HepG2 (cell line): Measurements from ENCODE around the gene DHCR7. TPM values are rescaled to one million over a fixed set of nuclear protein-coding genes. Genes with fewer than 3 reads are reported as not detected.

Source experiments
- ATAC-seq: fragments of 200-7000 bp; cut with Tn5 transposase; 3 replicates; pipeline ENCODE4 v1.9.1; 2020; ENCODE audit warnings: mild to moderate bottlenecking, moderate library complexity
- BruUV-seq: library from RNA; stranded (reverse); fragments of 400-500 nt; replicated peaks from 2 replicates; lab custom pipeline; 2021; lab: Mats Ljungman, UMichigan
- CTCF ChIA-PET: fragments of 300-600 bp; formaldehyde crosslinking; extraction: SDS; loops from one replicate; lab custom pipeline; 2021; ENCODE audit warnings: low total read pairs, inconsistent platforms, low intra/inter-chr PET ratio; lab: Yijun Ruan, JAX
- POLR2A ChIA-PET: fragments of 350-600 bp; sonication (Branson Sonifier 250); formaldehyde crosslinking; loops from one replicate; lab custom pipeline; 2020; ENCODE audit warnings: antibody characterized with exemption, inconsistent platforms; lab: Yijun Ruan, JAX
- DNase-seq: peaks from one replicate; pipeline ENCODE4 v3.0.0-alpha.2; 2015; ENCODE audit warnings: low spot score
- FAIRE-seq: peaks from 3 replicates; lab custom pipeline; 2011; peaks lifted over from hg19 to GRCh38; lab: Jason Lieb, UNC
- H2AFZ ChIP-seq: one replicate; pipeline ENCODE4 v1.6.1; 2011; ENCODE audit warnings: low read length, inconsistent platforms
- H3K27ac ChIP-seq: fragments of 300-600 bp; 3 replicates; pipeline ENCODE4 v1.8.0; 2011; ENCODE audit warnings: mixed run types, mild to moderate bottlenecking, mixed read lengths, low read length, inconsistent platforms; ENCODE audit not compliant: insufficient read depth; ENCODE audit errors: extremely low read length
- H3K27me3 ChIP-seq, 2 experiments: fragments of 200-600 bp in 1 of 2; 2 replicates in 1 of 2; 3 replicates in 1 of 2; pipeline versions ENCODE4 v1.6.0 to v1.8.0; 2011; ENCODE audit warnings: low read length in 2 of 2, mild to moderate bottlenecking in 2 of 2, moderate library complexity in 2 of 2, inconsistent platforms in 1 of 2; ENCODE audit not compliant: insufficient read depth in 2 of 2, control insufficient read depth in 1 of 2
- H3K36me3 ChIP-seq, 2 experiments: fragments of 200-600 bp in 1 of 2; replicated peaks in 1 of 2; 2 replicates in 1 of 2; 3 replicates in 1 of 2; pipeline versions ENCODE4 v1.5.1 to v1.8.0; 2011; ENCODE audit warnings: low read length in 2 of 2, inconsistent platforms in 1 of 2; ENCODE audit not compliant: insufficient read depth in 2 of 2, control insufficient read depth in 1 of 2
- H3K4me1 ChIP-seq: 2 replicates; pipeline ENCODE4 v1.5.1; 2012; ENCODE audit warnings: low read length, inconsistent platforms; ENCODE audit not compliant: insufficient read depth
- H3K4me2 ChIP-seq: 2 replicates; pipeline ENCODE4 v1.6.0; 2011; ENCODE audit warnings: low read depth, low read length, inconsistent platforms
- H3K4me3 ChIP-seq, 3 experiments: fragments of 200-600 bp in 1 of 3; sonication (generic), shearing (Covaris generic) in 1 of 3; replicated peaks in 1 of 3; 2 replicates each; pipeline ENCODE4 v1.5.1; 2011 to 2016; ENCODE audit warnings: low read length in 3 of 3, inconsistent platforms in 2 of 3, low read depth in 2 of 3, mild to moderate bottlenecking in 2 of 3, control low read depth in 1 of 3, mixed read lengths in 1 of 3; ENCODE audit not compliant: insufficient read depth in 1 of 3
- H3K79me2 ChIP-seq: one replicate; pipeline ENCODE4 v1.6.1; 2011; ENCODE audit warnings: low read length, inconsistent platforms; ENCODE audit not compliant: insufficient read depth
- H3K9ac ChIP-seq: 2 replicates; pipeline ENCODE4 v1.6.0; 2011; ENCODE audit warnings: mild to moderate bottlenecking, low read depth, low read length, inconsistent platforms; ENCODE audit not compliant: insufficient read depth
- H3K9me3 ChIP-seq: 2 replicates; pipeline ENCODE4 v1.5.1; 2012; ENCODE audit warnings: mild to moderate bottlenecking, low read length
- H4K20me1 ChIP-seq: 2 replicates; pipeline ENCODE4 v1.6.0; 2011; ENCODE audit warnings: inconsistent platforms, mild to moderate bottlenecking, low read length, moderate library complexity; ENCODE audit not compliant: insufficient read depth
- ATF2 ChIP-seq: sonication (generic); formaldehyde crosslinking; IDR thresholded peaks from 2 replicates; pipeline ENCODE4 v1.4.0; 2020; ENCODE audit warnings: missing genetic modification reagents
- NR2F6 ChIP-seq, 2 experiments: IDR thresholded peaks; 2 replicates each; pipeline ENCODE4 v1.6.1; 2016; ENCODE audit warnings: antibody characterized with exemption in 1 of 2, mild to moderate bottlenecking in 1 of 2
- ZBTB25 ChIP-seq: IDR thresholded peaks from 2 replicates; pipeline ENCODE4 v1.6.1; 2018; ENCODE audit warnings: missing genetic modification reagents
- ZNF235 ChIP-seq: sonication (generic); formaldehyde crosslinking; IDR thresholded peaks from 2 replicates; pipeline ENCODE4 v1.8.1; 2023; ENCODE audit warnings: mild to moderate bottlenecking, missing genetic modification reagents, borderline replicate concordance
- WGBS: methylation state at CpG from one replicate; pipeline ENCODE4 v1.1.6; 2017; ENCODE audit warnings: low lambda C conversion rate; 5-methylcytosine and 5-hydroxymethylcytosine counted together
- in situ Hi-C: cut with HindIII; loops from 2 replicates; pipeline ENCODE4 v1.10.0; 2017; ENCODE audit warnings: low pct_unique_long_range_greater_than_20kb; ENCODE audit not compliant: extremely low pct_ligation_motif_present
- intact Hi-C: fragments of 100-400 bp; cut with micrococcal nuclease; formaldehyde crosslinking; loops from one replicate; pipeline ENCODE4 v1.10.0; 2022; ENCODE audit not compliant: unreplicated experiment
- polyA plus RNA-seq, 8 experiments: library from polyadenylated mRNA; depleted of rRNA in 3 of 8; stranded (reverse) in 7 of 8; unstranded in 1 of 8; fragments of >200 nt; fragmentation: Illumina TruSeq in 4 of 8; extraction: Trizol in 4 of 8; gene quantifications; 2 replicates each; pipeline versions ENCODE4 v1.2.1 to v1.2.3, GENCODE V29; 2011 to 2016; ENCODE audit warnings: low read depth in 4 of 8, missing spikeins in 1 of 8, mixed read lengths in 1 of 8; ENCODE audit not compliant: insufficient read depth in 1 of 8
- total RNA-seq, 5 experiments: library from RNA; depleted of rRNA; stranded (reverse); fragments of >200 nt; fragmentation: Illumina TruSeq; extraction: Trizol; gene quantifications; 2 replicates each; pipeline ENCODE4 v1.2.3, GENCODE V29; 2016; ENCODE audit warnings: low read depth in 1 of 5

The DHCR7 gene
- total and polyA plus RNA-seq, 2 of the 13 experiments (the other 11 are each of a cell fraction or from before 2014, with no cell fraction given): 96.0 to 143 TPM

GRCh38 chr11:71459767-71460320 is 11.7 kb upstream of the DHCR7 start:
- FAIRE-seq (no peak), ATAC-seq (no peak), DNase-seq (no peak)
- TF ChIP-seq NR2F6 (IDR thresholded peaks at IDR 0.05): peak; percentile 33; the same call in 1 of the 2 replicates
- no peak for TF ChIP-seq NR2F6 (CRISPR knock-in tag; IDR thresholded peaks at IDR 0.05)
- no peak for TF ChIP-seq ATF2 (CRISPR knock-in tag)
- no peak for TF ChIP-seq ZBTB25
- no peak for TF ChIP-seq ZNF235 (CRISPR knock-in tag)
- WGBS: 88% methylated on average over 11 of the region's 11 CpGs
- ChIA-PET POLR2A (no interaction called here), CTCF (no interaction called here)
- no peaks in the 10 kb centered on the region for H3K27me3 ChIP-seq
- peaks cover 27 to 71% of the 10 kb centered on the region in 2 experiments for H3K36me3 ChIP-seq
- intact Hi-C loops (no loop called here), in situ Hi-C loops (no loop called here)
- no peak overlapping the region for H3K4me3 ChIP-seq
- no peak overlapping the region for H2AFZ ChIP-seq
- BruUV-seq: no TSS peak
- no peak overlapping the region for H3K9ac ChIP-seq
- peaks cover 2% of the 10 kb centered on the region for H3K79me2 ChIP-seq
- no peak overlapping the region for H3K4me2 ChIP-seq
- H3K27ac ChIP-seq: no peak overlapping the region
- H3K4me1 ChIP-seq: peaks cover 8% of the 10 kb centered on the region
- no peaks in the 10 kb centered on the region for H4K20me1 ChIP-seq
- H3K9me3 ChIP-seq: no peaks in the 10 kb centered on the region
